IMR-90 (cell line): ENCODE results near the gene COL6A5.

ENCODE experiments used
- BHLHE40 ChIP-seq: fragments of 150-350 bp; IDR thresholded peaks from 2 replicates; pipeline ENCODE4 v1.6.1; 2016; ENCODE audit warnings: mild to moderate bottlenecking, low read depth, low read length
- CEBPB ChIP-seq: IDR thresholded peaks from 2 replicates; pipeline ENCODE4 v1.6.1; 2012; ENCODE audit warnings: low read depth, low read length, improper control_type of control experiment
- CHD1 ChIP-seq: IDR thresholded peaks from 2 replicates; pipeline ENCODE4 v1.6.1; 2012; ENCODE audit warnings: low read depth, low read length, improper control_type of control experiment
- FOS ChIP-seq: fragments of 150-350 bp; IDR thresholded peaks from 2 replicates; pipeline ENCODE4 v1.6.1; 2016; ENCODE audit warnings: low read depth, low read length
- MAFK ChIP-seq: IDR thresholded peaks from 2 replicates; pipeline ENCODE4 v1.6.1; 2012; ENCODE audit warnings: low read depth, low read length, improper control_type of control experiment
- MAZ ChIP-seq: IDR thresholded peaks from 2 replicates; pipeline ENCODE4 v1.6.1; 2012; ENCODE audit warnings: low read depth, mild to moderate bottlenecking, low read length, improper control_type of control experiment, moderate library complexity, borderline replicate concordance
- NFE2L2 ChIP-seq: fragments of 150-350 bp; IDR thresholded peaks from 2 replicates; pipeline ENCODE4 v1.6.1; 2016; ENCODE audit warnings: low read depth, mild to moderate bottlenecking, low read length
- POLR2A ChIP-seq: IDR thresholded peaks from 2 replicates; pipeline ENCODE4 v1.6.1; 2012; ENCODE audit warnings: mild to moderate bottlenecking, low read depth, low read length
- RAD21 ChIP-seq: IDR thresholded peaks from 2 replicates; pipeline ENCODE4 v1.6.1; 2012; ENCODE audit warnings: low read length, improper control_type of control experiment
- RCOR1 ChIP-seq: IDR thresholded peaks from 2 replicates; pipeline ENCODE4 v1.6.1; 2012; ENCODE audit warnings: mild to moderate bottlenecking, low read length, improper control_type of control experiment; ENCODE audit not compliant: insufficient replicate concordance
- SMC3 ChIP-seq: fragments of 150-350 bp; IDR thresholded peaks from 2 replicates; pipeline ENCODE4 v1.6.1; 2016; ENCODE audit warnings: low read depth, mild to moderate bottlenecking, antibody characterized with exemption, low read length, moderate library complexity
- TF ChIP-seq, protein P1 (sequence below): conservative IDR thresholded peaks from 2 replicates; pipeline ENCODE4 v1.5.1; 2012; ENCODE audit warnings: mild to moderate bottlenecking, low read depth, low read length, improper control_type of control experiment
- TF ChIP-seq, protein P2 (sequence below): fragments of 150-350 bp; IDR thresholded peaks from 2 replicates; pipeline ENCODE4 v1.6.1; 2017; ENCODE audit warnings: mild to moderate bottlenecking, antibody characterized with exemption, low read length, low read depth
- TF ChIP-seq, protein P3 (sequence below): fragments of 150-350 bp; IDR thresholded peaks from 2 replicates; pipeline ENCODE4 v1.6.1; 2016; ENCODE audit warnings: low read depth, mild to moderate bottlenecking, low read length, moderate library complexity, borderline replicate concordance

DNA sequence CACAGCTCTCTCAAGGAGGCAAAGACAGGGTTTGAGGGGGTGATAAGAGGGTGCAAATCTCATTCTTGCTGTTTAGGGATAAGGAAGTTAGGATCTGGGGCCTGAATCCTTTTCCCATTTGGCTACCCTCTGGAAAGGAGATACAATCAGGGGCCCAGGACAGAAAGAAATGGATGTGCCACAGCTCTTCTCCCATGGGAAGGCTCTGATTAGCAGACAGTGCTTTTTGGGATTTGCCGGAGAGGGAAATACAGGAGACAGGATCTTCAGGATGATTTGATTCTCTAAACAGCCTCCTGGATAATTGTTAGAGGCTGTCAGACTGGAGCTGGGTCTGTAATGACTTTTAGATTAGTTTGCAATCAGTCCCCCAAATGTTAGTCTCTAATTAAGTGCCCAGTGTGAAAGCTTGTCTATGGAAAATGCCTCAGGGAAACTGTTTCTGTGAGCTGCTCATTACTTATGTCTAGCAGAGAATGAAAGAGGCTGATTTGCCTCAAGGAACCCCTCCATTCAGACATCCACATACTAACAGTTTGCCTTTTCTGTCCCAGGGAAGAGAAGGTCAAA lies 67.6 kb downstream of the COL6A5 start:
- TF ChIP-seq NFE2L2: no peak
- TF ChIP-seq, protein P1, sequence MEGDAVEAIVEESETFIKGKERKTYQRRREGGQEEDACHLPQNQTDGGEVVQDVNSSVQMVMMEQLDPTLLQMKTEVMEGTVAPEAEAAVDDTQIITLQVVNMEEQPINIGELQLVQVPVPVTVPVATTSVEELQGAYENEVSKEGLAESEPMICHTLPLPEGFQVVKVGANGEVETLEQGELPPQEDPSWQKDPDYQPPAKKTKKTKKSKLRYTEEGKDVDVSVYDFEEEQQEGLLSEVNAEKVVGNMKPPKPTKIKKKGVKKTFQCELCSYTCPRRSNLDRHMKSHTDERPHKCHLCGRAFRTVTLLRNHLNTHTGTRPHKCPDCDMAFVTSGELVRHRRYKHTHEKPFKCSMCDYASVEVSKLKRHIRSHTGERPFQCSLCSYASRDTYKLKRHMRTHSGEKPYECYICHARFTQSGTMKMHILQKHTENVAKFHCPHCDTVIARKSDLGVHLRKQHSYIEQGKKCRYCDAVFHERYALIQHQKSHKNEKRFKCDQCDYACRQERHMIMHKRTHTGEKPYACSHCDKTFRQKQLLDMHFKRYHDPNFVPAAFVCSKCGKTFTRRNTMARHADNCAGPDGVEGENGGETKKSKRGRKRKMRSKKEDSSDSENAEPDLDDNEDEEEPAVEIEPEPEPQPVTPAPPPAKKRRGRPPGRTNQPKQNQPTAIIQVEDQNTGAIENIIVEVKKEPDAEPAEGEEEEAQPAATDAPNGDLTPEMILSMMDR: no peak
- TF ChIP-seq RAD21: no peak
- TF ChIP-seq POLR2A: no peak
- no peak for TF ChIP-seq CHD1
- TF ChIP-seq RCOR1: no peak
- no peak for TF ChIP-seq SMC3
- TF ChIP-seq CEBPB: no peak
- TF ChIP-seq, protein P2, sequence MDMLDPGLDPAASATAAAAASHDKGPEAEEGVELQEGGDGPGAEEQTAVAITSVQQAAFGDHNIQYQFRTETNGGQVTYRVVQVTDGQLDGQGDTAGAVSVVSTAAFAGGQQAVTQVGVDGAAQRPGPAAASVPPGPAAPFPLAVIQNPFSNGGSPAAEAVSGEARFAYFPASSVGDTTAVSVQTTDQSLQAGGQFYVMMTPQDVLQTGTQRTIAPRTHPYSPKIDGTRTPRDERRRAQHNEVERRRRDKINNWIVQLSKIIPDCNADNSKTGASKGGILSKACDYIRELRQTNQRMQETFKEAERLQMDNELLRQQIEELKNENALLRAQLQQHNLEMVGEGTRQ: no peak
- no peak for TF ChIP-seq FOS
- TF ChIP-seq, protein P3, sequence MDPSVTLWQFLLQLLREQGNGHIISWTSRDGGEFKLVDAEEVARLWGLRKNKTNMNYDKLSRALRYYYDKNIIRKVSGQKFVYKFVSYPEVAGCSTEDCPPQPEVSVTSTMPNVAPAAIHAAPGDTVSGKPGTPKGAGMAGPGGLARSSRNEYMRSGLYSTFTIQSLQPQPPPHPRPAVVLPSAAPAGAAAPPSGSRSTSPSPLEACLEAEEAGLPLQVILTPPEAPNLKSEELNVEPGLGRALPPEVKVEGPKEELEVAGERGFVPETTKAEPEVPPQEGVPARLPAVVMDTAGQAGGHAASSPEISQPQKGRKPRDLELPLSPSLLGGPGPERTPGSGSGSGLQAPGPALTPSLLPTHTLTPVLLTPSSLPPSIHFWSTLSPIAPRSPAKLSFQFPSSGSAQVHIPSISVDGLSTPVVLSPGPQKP: no peak
- no peak for TF ChIP-seq BHLHE40
- no peak for TF ChIP-seq MAZ
- no peak for TF ChIP-seq MAFK
